ENCODE data around the gene UPB1. TPM values are rescaled to one million over a fixed set of nuclear protein-coding genes. Genes with fewer than 3 reads are reported as not detected.

UPB1 gene
- total and polyA plus RNA-seq, 9 of the 15 experiments (the other 6 are each of a cell fraction or from before 2014, with no cell fraction given): 0.06 to 0.11 TPM; not detected in 7

DNA sequence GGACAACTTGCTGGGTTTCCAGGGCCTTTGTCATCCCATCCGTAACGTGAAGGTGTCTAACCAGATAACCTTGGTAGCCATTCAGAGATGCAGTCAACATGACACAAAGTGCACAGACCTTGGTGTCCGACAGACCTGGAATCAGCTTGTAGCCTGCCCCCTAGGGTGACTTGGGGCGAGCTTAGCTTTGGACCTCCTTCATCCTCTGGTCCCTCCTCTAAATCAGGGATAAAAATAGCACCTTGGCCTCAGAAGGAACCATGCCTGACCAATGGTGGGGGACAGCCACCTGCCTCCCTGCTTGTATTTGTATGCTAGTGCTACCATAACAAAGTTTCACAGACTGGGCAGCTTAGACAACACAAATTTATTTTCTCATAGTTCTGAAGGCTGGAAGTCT lies 64.3 kb downstream of the UPB1 start (continued):
- no peak for TF ChIP-seq NBN (IDR thresholded peaks at IDR 0.05; ENCODE audit: low read depth)
- TF ChIP-seq, protein P1, sequence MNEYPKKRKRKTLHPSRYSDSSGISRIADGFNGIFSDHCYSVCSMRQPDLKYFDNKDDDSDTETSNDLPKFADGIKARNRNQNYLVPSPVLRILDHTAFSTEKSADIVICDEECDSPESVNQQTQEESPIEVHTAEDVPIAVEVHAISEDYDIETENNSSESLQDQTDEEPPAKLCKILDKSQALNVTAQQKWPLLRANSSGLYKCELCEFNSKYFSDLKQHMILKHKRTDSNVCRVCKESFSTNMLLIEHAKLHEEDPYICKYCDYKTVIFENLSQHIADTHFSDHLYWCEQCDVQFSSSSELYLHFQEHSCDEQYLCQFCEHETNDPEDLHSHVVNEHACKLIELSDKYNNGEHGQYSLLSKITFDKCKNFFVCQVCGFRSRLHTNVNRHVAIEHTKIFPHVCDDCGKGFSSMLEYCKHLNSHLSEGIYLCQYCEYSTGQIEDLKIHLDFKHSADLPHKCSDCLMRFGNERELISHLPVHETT (CRISPR knock-in tag; conservative IDR thresholded peaks at IDR 0.05 in 1 of 2, IDR thresholded peaks at IDR 0.05 in 1 of 2): no peak

DNA sequence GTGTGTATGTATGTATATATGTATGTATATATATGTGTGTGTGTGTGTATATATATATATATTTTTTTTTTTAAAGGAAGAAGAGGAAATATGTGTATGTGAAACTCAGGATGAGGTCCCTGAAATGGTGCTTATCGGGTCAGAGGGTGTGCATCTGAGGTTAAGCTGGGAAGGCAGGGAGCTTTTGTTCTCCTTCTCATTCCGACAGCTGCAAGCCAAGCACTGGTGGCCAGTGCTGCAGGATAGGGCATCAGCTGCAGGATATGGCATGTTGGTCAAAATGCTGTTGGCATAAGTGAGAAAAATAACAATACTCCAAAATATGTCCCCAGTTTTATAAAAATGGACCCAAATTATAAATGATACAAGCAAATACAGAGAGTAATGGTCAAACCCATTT lies 68.1 kb downstream of the UPB1 start:
- POLR2A ChIA-PET: interaction anchor here (0.6 kb wide), 1 partner anchor 8 kb away, joined by 4 read pairs; the partner anchor contains the start of gene GUCD1
- no TSS peak for BruUV-seq (replicated peaks)
- 85% methylated on average over 2 of the region's 2 CpGs for whole genome bisulfite sequencing (ENCODE audit: insufficient coverage, low coverage, missing lambda C conversion rate)
- TF ChIP-seq, protein P2, sequence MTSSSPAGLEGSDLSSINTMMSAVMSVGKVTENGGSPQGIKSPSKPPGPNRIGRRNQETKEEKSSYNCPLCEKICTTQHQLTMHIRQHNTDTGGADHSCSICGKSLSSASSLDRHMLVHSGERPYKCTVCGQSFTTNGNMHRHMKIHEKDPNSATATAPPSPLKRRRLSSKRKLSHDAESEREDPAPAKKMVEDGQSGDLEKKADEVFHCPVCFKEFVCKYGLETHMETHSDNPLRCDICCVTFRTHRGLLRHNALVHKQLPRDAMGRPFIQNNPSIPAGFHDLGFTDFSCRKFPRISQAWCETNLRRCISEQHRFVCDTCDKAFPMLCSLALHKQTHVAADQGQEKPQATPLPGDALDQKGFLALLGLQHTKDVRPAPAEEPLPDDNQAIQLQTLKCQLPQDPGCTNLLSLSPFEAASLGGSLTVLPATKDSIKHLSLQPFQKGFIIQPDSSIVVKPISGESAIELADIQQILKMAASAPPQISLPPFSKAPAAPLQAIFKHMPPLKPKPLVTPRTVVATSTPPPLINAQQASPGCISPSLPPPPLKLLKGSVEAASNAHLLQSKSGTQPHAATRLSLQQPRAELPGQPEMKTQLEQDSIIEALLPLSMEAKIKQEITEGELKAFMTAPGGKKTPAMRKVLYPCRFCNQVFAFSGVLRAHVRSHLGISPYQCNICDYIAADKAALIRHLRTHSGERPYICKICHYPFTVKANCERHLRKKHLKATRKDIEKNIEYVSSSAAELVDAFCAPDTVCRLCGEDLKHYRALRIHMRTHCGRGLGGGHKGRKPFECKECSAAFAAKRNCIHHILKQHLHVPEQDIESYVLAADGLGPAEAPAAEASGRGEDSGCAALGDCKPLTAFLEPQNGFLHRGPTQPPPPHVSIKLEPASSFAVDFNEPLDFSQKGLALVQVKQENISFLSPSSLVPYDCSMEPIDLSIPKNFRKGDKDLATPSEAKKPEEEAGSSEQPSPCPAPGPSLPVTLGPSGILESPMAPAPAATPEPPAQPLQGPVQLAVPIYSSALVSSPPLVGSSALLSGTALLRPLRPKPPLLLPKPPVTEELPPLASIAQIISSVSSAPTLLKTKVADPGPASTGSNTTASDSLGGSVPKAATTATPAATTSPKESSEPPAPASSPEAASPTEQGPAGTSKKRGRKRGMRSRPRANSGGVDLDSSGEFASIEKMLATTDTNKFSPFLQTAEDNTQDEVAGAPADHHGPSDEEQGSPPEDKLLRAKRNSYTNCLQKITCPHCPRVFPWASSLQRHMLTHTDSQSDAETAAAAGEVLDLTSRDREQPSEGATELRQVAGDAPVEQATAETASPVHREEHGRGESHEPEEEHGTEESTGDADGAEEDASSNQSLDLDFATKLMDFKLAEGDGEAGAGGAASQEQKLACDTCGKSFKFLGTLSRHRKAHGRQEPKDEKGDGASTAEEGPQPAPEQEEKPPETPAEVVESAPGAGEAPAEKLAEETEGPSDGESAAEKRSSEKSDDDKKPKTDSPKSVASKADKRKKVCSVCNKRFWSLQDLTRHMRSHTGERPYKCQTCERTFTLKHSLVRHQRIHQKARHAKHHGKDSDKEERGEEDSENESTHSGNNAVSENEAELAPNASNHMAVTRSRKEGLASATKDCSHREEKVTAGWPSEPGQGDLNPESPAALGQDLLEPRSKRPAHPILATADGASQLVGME (CRISPR knock-in tag; IDR thresholded peaks at IDR 0.05): no peak
- TF ChIP-seq, protein P3, sequence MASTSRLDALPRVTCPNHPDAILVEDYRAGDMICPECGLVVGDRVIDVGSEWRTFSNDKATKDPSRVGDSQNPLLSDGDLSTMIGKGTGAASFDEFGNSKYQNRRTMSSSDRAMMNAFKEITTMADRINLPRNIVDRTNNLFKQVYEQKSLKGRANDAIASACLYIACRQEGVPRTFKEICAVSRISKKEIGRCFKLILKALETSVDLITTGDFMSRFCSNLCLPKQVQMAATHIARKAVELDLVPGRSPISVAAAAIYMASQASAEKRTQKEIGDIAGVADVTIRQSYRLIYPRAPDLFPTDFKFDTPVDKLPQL (IDR thresholded peaks at IDR 0.05; ENCODE audit: extremely low read depth, insufficient read length): no peak
- TF ChIP-seq ZC3H8 (IDR thresholded peaks at IDR 0.05) (no peak), E2F3 (CRISPR knock-in tag; IDR thresholded peaks at IDR 0.05) (no peak), BRD4 (IDR thresholded peaks at IDR 0.05) (no peak), ZNF165 (CRISPR knock-in tag; IDR thresholded peaks at IDR 0.05; ENCODE audit: borderline replicate concordance) (no peak)
- TF ChIP-seq, protein P4, sequence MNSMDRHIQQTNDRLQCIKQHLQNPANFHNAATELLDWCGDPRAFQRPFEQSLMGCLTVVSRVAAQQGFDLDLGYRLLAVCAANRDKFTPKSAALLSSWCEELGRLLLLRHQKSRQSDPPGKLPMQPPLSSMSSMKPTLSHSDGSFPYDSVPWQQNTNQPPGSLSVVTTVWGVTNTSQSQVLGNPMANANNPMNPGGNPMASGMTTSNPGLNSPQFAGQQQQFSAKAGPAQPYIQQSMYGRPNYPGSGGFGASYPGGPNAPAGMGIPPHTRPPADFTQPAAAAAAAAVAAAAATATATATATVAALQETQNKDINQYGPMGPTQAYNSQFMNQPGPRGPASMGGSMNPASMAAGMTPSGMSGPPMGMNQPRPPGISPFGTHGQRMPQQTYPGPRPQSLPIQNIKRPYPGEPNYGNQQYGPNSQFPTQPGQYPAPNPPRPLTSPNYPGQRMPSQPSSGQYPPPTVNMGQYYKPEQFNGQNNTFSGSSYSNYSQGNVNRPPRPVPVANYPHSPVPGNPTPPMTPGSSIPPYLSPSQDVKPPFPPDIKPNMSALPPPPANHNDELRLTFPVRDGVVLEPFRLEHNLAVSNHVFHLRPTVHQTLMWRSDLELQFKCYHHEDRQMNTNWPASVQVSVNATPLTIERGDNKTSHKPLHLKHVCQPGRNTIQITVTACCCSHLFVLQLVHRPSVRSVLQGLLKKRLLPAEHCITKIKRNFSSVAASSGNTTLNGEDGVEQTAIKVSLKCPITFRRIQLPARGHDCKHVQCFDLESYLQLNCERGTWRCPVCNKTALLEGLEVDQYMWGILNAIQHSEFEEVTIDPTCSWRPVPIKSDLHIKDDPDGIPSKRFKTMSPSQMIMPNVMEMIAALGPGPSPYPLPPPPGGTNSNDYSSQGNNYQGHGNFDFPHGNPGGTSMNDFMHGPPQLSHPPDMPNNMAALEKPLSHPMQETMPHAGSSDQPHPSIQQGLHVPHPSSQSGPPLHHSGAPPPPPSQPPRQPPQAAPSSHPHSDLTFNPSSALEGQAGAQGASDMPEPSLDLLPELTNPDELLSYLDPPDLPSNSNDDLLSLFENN (IDR thresholded peaks at IDR 0.05; ENCODE audit: low read depth in 2 of 2, low read length in 2 of 2): no peak

More for the DNA sequence above, 68.1 kb downstream of the UPB1 start:
- peaks cover 83% of the 10 kb centered on the region for H3K36me3 ChIP-seq (ENCODE audit: control insufficient read depth, insufficient read depth, low read length)
- FAIRE-seq (no peak), ATAC-seq (no peak), DNase-seq (ENCODE audit: extremely low read depth in 1 of 4, low spot score in 3 of 4) (no peak)
- H3K27me3 ChIP-seq (ENCODE audit: control insufficient read depth in 2 of 2, insufficient read depth in 2 of 2, low read length in 2 of 2): no peaks in the 10 kb centered on the region
- H3K4me3 ChIP-seq: no peak overlapping the region
- peaks cover 0 to 4% of the 10 kb centered on the region in 2 experiments; a peak in 3 of 5 replicates for H3K4me1 ChIP-seq (replicated peaks in 1 of 2; ENCODE audit: control insufficient read depth in 2 of 2, insufficient read depth in 2 of 2, low read length in 2 of 2)
- H3K9me1 ChIP-seq (ENCODE audit: control insufficient read depth, insufficient read depth, low read length): no peaks in the 10 kb centered on the region
- intact Hi-C loops (cut with micrococcal nuclease) (no loop called here), in situ Hi-C loops (cut with MboI) (no loop called here)
- H3K27ac ChIP-seq (ENCODE audit: extremely low read depth, low read depth, low read length): no peak overlapping the region
- H4K20me1 ChIP-seq (replicated peaks; ENCODE audit: control insufficient read depth, insufficient read depth, low read length): peaks cover 21% of the 10 kb centered on the region
- H3K9ac ChIP-seq (ENCODE audit: insufficient read depth in 1 of 2, low read depth in 2 of 2, low read length in 2 of 2): no peak overlapping the region; a peak in 1 of 4 replicates
- peaks cover 88% of the 10 kb centered on the region for H3K79me2 ChIP-seq (ENCODE audit: control insufficient read depth, insufficient read depth, low read length)
- H3K4me2 ChIP-seq (ENCODE audit: insufficient read depth, low read length): no peak overlapping the region
- CTCF ChIA-PET (ENCODE audit: low intra/inter-chr PET ratio): no interaction called here
- no peak overlapping the region for H2AFZ ChIP-seq (ENCODE audit: low read depth, low read length)
- H3K9me3 ChIP-seq (replicated peaks; ENCODE audit: control insufficient read depth, insufficient read depth, low read depth, low read length): no peaks in the 10 kb centered on the region

All from K562 (cell line).